ENCODE data around the gene TMEM178A.

GRCh38 chr2:39701137-39701536 is 35.4 kb downstream of the TMEM178A start:
- TF ChIP-seq TAF1 (IDR thresholded peaks at IDR 0.05; ENCODE audit: low read depth) (no peak), FOXM1 (IDR thresholded peaks at IDR 0.05; ENCODE audit: borderline replicate concordance, low read depth) (no peak), EGR1 (IDR thresholded peaks at IDR 0.05) (no peak), MAX (IDR thresholded peaks at IDR 0.05) (no peak), USF1 (IDR thresholded peaks at IDR 0.05) (no peak)

All from Ishikawa (cell line).